Astrocyte of the hippocampus (primary cell): ENCODE measurements around the gene AEBP1.

Source experiments
- DNase-seq: peaks from one replicate; pipeline ENCODE4 v3.0.0; 2011; ENCODE audit warnings: low read depth, low spot score

Gene AEBP1

GRCh38 chr7:44140341-44140740, 36.2 kb downstream of the AEBP1 start:
- no peak for DNase-seq

GRCh38 chr7:44141221-44141850, 37.2 kb downstream of the AEBP1 start, which contains the start of gene MYL7:
Gene MYL7, minus strand, starts transcription at chr7:44141332. Its CDS starts 27 bp downstream, at chr7:44141305.
- DNase-seq: no peak

DNA sequence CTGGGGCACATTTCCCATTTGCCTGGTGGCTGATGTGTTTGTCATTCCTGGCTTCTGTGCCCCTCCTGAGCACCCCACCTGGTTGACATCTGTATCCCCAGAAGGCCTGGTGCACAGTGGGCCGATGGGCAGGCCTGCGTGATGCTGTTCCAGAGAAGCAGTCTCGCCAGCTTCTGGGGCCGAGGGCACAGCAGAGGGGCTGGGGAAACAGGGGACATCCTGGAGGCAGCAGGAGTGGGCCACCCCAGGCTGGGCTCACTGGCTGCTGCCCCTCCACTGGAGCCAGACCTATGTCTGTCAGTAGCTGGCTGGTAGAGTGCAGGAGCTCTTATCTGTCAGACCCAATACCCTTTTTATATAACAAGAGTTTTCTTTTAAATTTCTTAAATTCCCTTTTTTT, 37.9 kb downstream of the AEBP1 start:
- no peak for DNase-seq

GRCh38 chr7:44143646-44144250, 39.6 kb downstream of the AEBP1 start:
- DNase-seq: no peak

DNA sequence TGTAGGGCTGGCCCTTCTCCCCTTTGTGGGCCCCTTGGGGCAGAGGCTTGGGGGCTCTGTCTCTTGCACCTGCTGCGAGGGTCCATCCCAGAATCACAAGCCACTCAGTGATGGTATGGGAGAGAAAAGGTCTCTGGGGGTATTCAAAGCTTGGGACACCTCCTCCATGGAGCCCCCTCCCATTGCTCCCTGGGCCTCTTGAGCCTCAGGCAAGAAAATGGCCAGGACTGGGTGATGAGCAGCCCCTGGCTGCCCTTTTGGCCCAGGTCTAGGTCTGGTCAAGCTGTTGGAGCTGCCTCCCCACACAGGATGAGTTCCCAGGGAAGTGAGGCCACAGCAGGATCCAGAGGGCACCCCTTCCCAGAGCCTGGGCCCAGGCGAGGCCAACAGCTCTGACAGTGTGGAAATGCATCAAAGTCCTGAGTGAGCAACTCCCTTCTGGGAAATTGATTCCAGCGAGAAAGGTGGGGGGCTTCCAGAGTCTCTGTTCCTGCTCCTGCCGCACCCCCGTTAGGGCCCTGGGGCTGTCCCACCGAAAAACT, 40.4 kb downstream of the AEBP1 start:
- no peak for DNase-seq

GRCh38 chr7:44144968-44145478, 40.9 kb downstream of the AEBP1 start:
- no peak for DNase-seq

GRCh38 chr7:44145479-44145968, 41.4 kb downstream of the AEBP1 start:
- DNase-seq: peak; percentile 51

DNA sequence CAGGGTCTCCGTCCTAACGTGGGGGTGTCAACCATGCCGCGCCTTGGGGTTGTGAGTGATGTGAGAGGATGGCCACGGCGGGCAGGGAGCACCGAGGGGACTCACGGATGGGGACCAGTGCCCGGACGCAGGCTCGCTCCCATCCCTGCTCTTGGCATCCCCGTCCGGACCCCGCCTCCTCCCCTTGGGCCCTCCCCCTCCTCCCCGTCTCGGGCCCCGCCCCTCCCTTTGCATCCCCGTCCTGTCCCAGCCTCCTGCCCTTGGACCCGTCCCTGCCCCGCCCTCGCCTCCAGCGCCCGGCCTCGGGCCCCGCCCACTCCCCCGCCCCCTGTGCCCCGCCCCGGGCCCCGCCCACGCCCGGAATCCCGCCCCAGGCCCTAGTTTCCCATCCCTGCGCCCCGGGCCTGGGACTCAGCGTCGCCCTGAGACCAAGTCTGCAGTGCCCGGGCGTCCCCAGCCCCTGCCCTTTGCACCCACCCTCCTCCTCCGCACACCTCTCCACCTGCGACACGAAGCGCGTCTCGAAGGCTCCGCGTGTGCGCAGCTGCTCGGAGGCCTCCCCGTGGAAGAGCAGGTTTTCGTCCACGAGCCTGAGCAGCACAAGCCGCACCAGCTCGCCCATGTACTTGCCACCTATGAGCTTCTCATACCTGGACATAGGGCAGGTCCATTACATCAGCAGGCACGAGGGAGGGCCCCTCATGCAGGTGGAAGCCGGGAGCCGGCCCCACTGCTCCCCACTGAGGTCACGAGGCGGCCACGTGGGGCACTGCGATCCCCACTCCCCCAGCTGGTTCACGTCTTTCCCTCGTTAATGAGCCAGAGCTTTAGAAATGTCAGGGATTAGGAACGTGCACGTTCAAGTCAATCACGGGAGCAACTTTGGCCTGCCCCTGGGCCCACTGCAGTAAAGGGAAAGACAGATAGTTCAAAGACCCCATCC, 42.1 kb downstream of the AEBP1 start:
- DNase-seq: peak; percentile 81

GRCh38 chr7:44147026-44147991, 43.2 kb downstream of the AEBP1 start:
- peak; percentile 18 for DNase-seq

DNA sequence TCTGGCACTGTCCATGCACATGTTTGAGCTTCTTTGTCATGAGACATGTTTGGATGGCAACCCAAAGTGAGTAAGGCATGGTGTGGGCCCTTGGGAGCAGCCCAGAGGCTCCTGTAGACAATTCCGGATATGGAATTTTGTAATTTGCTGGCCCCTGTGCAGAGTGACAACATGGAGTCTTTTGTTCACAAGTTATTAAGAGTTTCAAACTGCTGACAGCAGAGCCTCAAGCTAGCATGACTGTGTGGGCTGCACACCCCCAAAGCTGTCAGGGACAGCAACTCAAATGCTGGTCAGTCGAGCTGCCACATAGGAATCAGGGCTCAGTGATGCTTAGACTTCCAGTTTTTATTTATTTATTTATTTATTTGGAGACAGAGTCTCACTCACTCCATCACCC, 44.0 kb downstream of the AEBP1 start:
- DNase-seq: no peak

DNA sequence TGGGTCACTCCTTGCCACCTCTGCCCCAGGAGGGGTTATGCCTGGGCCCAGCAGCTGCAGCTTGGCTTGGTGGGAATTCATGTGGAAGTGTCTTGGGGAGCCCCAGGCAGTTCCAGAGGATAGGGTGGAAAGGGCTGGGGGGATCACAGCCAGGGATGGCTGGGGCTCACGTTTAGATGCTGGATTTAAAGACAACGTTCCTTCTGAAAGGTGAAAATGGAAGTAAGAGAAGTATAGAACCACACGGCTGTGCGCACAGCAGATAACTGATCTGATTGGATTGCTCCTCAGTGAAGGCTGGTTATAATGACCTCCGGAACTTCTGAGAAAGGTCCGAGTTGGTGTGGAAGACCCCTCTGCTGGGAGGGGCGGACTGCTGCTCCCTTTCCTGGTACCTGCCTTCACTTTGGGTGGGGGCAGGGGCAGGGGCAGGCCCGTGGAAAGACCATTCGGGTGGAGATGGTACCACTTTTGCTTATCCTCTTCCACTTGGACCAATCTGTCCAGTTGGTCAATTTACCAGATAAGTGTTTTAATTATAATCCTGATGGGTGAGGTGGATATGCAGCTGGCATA, 44.9 kb downstream of the AEBP1 start:
- DNase-seq: no peak

GRCh38 chr7:44149571-44150465, 45.7 kb downstream of the AEBP1 start:
- DNase-seq: no peak

- no peak for DNase-seq
Observed at GRCh38 chr7:44150466-44150832, 46.3 kb downstream of the AEBP1 start.

- no peak for DNase-seq
Observed at GRCh38 chr7:44150966-44151941, 47.1 kb downstream of the AEBP1 start.

- DNase-seq: no peak
Observed at GRCh38 chr7:44151956-44152355, 47.8 kb downstream of the AEBP1 start.

DNA sequence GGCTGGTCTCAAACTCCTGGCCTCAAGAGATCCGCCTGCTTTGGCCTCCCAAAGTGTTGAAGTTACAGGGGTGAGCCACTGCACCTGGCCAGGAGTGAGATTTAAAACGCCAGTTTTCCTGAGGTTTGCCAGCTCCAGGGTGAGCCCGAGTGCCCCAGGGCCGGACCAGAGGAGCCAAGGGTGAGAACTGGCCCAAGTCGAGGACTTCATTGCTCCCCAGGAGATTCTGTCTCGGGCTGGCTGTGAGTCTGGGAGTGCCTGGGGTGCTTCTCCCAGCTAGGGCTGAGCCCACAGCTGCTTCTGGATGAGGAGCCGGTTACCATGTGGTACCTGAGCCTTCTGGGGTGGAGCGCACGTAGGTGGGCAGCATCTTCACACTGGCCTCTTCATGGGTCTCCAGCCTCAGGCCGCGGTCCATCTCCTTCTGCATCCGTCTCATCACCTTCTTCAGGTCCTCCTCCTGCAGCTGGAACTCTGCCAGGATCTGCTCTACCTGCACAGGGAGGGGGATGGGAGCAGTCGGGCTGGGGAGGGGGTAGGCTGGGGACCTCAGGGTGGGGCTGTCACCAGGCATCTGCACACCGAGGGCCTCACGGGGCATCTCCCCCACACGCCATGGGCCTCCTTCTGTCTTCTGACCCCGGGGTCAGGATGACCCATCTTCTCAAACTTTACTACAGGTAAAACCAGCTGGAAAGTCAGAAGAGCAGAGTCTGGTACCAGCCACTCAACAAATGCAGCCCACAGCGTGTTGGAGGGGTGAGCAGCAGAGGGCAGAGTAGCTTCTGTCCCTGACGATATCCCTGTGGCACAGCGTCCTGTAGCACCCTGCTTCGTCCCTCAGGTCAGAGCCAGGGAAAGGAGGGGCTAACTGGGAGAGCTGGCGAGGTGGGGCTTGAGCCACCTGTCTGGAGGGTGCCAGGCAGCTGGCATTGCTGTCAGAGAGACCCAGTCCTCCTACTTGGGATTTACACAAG, 49.1 kb downstream of the AEBP1 start:
- no peak for DNase-seq

- no peak for DNase-seq
Observed at GRCh38 chr7:44153948-44154335, 49.8 kb downstream of the AEBP1 start.
